Dermis blood vessel endothelial cell (primary cell): Measurements from ENCODE around the gene TECTA. TPM values are rescaled to one million over a fixed set of nuclear protein-coding genes. Genes with fewer than 3 reads are reported as not detected.
A peak's percentile ranks its signal among the peaks of the same experiment; 100 is the strongest.
"Not testable (repeated sequence)": the region's sequence is repeated elsewhere in the genome, so short reads cannot be mapped to it uniquely, and the experiment has no call there.

Source experiments
- DNase-seq: peaks from one replicate; pipeline ENCODE4 v3.0.0; 2010
- total RNA-seq: library from RNA; depleted of rRNA; stranded (reverse); fragments of >200 nt; gene quantifications from 2 replicates; pipeline ENCODE4 v1.2.3, GENCODE V29; 2014

Gene TECTA
- total RNA-seq, 1 donor from 2014 or later = 0.51 TPM

- no peak for DNase-seq
Observed at GRCh38 chr11:121129362-121130340, 28.6 kb downstream of the TECTA start.

DNA sequence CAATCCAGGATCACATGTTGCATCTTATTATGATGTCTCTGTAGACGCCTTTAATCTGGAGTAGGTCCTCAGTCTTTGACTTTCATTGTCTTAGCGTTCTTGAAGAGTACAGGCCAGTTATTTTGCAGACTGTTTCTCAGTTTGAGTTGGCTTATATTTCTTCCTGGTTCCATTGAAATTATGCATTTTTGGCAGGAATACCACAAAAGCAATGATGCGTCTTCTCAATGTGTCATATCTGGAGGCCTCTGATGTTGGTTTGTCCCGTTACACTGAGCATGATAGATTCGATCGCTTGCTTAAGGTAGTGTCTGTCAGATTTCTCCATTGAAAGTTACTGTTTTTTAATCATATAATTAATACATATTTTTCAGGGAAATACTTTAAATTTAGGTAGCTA is 30.6 kb downstream of the TECTA start:
- DNase-seq = no peak

DNA sequence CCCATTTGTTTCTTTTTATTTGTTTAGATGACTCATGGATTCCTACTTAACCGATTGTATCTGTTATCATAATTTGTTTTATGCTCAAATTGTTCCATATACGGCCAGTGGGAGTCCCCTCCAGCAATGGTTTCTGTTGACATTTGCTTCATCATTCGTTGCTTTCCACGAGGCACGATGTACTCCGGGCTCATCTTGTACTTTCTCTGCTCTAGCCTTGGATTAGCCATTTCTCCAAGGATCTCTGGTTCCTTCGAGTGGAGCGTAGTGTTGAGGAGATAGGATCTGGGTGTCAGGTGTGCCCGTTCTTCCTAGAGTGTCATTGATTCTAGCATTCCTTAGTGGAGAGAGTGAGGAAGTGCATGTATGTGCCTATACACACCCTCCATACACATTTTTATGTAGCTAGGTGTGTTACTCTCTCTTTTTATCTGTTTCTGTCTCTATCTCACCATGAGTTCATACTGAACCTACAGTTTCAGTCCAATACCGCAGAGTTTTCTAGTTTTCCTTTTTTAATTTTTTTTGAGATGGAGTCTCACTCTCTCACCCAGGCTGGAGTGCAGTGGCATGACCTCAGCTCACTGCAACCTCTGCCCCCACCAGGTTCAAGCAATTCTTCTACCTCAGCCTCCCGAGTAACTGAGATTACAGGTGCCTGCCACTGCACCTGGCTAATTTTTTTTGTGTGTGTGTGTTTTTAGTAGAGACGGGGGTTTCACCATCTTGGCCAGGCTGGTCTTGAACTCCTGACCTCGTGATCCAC is 31.4 kb downstream of the TECTA start:
- DNase-seq = peak; percentile 6

DNA sequence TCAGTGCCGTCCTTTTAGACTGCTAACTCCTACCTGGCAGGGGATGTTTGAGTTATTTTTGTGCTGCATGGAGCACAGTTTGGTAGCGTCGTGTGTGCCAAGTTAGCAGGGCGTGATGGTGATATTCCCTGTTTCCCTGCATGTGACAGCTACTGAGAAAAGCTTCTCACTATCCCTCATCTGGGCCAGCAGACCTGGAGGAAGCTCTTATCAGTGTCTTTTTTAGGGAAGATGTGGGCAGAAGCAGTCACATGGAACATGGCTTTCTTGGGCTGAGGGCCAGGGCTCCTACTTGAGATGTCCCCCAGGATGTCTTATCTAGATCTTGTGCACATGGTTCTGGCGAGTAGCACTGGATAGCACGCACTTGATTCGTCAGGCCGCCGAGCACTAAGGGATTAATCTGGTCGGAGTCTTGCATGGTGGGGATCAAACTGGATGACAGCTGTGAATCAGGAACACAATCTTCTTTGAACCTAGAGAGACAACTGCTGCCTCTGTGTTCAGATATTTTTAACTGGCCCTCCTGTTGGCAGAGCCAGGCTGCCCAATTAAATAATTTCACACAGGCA is 33.8 kb downstream of the TECTA start:
- no peak for DNase-seq

- DNase-seq = no peak
Observed at GRCh38 chr11:121137005-121137404, 36.0 kb downstream of the TECTA start.

DNA sequence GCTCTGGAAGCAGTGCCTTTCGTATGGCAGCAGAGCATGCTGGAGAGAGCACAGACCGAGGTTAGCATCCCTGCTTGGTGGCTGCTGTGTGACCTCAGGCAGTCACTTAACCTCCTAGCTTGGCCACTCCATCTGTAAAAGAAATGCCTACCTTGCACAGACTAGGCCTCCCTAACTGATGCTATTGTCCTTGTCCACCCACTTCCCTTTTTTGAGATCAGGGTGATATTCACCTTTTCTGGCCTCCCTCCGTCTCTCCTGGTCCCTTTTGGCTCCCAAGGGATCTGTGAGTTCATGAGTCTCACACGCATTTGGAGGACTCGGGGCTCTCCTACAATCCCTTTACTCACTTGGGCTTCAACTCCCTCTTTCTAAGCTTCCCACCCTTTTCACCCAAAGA is 37.2 kb downstream of the TECTA start:
- DNase-seq = no peak

GRCh38 chr11:121140369-121140768 is 39.3 kb downstream of the TECTA start:
- no peak for DNase-seq

DNA sequence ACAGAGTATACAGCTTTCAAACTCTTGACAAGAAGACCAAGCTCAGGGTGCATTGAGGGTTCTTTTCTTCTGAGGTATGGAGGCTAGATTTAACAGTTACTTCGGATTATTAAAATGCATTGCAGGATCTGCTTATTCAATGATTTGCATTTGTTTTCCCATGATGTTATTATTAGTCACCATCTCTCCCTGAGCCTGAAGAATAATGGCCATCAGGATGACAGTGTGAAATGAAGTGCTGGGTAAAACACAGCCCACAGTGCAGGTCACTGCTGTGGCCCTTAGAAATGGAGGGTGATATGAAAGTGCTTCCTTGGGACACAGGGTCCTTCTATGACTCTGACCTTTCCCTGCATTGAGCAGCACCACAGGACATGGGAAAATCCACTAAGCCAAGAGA is 40.0 kb downstream of the TECTA start:
- DNase-seq = no peak

GRCh38 chr11:121143921-121144320 is 42.9 kb downstream of the TECTA start:
- DNase-seq = no peak

DNA sequence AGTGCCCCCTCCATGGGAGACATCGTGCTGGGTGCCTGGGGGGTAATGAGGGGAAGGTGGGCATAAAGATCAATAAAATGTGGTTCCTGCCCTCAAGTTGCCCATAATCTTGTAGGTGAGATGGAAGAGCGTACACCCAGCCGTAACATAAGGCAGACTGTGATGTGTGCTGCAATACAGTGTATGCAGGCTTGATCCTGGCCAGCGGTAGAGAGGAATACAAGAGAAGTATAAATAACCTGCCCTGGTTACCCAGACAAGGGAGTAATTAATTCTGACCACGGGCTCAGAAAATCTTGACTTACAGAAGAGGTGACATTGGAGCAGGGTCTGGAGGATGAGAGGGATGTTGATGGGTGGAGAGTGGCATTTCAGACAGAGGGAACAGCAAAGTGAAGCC is 43.7 kb downstream of the TECTA start:
- DNase-seq = no peak

DNA sequence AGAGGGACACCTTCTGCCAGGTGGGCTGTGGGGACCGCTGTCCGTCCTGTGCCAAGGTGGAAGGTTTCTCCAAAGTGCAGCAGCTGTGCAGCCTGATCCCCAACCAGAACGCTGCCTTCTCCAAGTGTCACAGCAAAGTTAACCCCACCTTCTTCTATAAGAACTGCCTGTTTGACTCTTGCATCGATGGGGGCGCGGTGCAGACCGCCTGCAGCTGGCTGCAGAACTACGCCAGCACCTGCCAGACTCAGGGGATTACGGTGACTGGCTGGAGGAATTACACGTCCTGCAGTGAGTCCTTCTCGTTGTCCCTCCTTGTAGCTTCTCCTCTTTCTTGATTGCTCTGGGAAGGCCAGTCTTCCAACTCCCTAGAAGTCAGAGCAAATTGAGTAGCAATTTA is 44.8 kb downstream of the TECTA start:
- no peak for DNase-seq

GRCh38 chr11:121149116-121149515 is 48.1 kb downstream of the TECTA start:
- DNase-seq = no peak

- no peak for DNase-seq
Observed at GRCh38 chr11:121151207-121151688, 50.2 kb downstream of the TECTA start.

- no peak for DNase-seq
Observed at GRCh38 chr11:121152764-121153163, 51.7 kb downstream of the TECTA start.

- no peak for DNase-seq
Observed at GRCh38 chr11:121153472-121153871, 52.4 kb downstream of the TECTA start.

DNA sequence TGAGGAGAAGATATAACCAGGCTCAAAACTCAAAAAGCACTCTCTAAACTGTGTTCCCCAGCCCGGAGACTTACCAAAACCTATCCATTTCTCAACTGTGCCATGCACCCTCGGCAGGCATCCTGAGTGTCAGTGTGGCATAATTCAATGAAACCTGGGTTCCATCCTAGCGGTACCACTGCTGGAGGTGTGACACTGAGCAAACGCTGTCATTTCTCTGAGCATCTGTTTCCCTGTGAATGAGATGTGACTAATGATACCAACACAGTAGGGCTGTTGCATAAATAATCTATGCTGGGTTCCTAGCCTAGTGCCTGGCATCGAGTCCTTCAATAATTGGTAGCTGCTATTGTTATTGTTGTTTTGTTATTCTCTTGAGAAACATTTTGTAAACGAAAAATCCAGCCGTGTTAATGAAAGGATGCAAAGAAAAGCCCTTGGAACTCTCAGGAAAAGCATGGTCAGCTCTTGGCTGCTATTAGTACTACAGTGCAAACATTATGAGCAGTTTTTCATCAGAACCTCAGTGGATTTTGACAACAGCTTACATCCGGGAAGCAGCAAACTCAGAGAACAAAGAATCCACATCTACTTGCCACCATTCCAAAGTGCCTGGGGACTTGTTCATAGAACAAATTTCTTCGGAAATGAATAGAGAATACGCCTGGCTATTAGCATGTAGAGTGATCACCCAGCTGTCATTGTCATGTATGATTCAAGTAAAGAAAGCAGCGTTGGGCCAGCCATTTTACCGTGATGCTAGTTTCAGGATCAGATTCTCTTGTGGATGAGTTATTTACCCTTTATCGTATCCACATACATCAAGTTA is 53.7 kb downstream of the TECTA start:
- no peak for DNase-seq

- no peak for DNase-seq
Observed at GRCh38 chr11:121157756-121158155, 56.7 kb downstream of the TECTA start.

DNA sequence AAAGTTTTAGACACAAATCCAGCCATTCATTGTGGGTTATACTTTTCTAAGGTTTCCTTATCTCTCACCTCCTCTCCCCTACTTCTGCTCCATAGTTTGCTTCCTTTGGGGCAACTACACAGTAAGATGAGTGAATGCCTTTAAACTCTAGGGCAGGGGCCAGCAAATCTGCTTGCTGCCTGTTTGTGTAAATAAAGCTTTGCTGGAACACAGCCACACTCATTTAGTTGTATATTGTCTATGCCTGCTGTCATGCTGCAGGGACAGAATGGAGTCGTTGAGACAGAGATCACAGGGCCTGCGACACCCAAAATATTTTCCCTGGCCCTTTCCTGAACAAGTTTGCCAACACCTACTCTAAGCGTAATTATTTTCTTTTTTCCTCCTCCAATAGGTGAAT is 58.7 kb downstream of the TECTA start:
- DNase-seq = no peak

GRCh38 chr11:121161349-121161917 is 60.4 kb downstream of the TECTA start:
- no peak for DNase-seq

- DNase-seq = no peak
Observed at GRCh38 chr11:121163658-121164308, 62.7 kb downstream of the TECTA start.

DNA sequence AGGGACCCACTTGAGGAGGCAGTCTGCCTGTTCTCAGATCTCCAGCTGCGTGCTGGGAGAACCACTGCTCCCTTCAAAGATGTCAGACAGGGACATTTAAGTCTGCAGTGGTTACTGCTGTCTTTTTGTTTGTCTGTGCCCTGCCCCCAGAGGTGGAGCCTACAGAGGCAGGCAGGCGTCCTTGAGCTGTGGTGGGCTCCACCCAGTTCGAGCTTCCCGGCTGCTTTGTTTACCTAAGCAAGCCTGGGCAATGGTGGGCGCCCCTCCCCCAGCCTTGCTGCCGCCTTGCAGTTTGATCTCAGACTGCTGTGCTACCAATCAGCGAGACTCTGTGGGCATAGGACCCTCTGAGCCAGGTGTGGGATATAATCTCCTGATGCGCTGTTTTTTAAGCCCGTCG is 76.6 kb downstream of the TECTA start:
- DNase-seq = not testable (repeated sequence)
